Measurements from ENCODE around the gene ITPR2. TPM values are rescaled to one million over a fixed set of nuclear protein-coding genes. Genes with fewer than 3 reads are reported as not detected.

The ITPR2 gene
- total and polyA plus RNA-seq, 12 donors = 5.1 to 144 (median 66.4) TPM

DNA sequence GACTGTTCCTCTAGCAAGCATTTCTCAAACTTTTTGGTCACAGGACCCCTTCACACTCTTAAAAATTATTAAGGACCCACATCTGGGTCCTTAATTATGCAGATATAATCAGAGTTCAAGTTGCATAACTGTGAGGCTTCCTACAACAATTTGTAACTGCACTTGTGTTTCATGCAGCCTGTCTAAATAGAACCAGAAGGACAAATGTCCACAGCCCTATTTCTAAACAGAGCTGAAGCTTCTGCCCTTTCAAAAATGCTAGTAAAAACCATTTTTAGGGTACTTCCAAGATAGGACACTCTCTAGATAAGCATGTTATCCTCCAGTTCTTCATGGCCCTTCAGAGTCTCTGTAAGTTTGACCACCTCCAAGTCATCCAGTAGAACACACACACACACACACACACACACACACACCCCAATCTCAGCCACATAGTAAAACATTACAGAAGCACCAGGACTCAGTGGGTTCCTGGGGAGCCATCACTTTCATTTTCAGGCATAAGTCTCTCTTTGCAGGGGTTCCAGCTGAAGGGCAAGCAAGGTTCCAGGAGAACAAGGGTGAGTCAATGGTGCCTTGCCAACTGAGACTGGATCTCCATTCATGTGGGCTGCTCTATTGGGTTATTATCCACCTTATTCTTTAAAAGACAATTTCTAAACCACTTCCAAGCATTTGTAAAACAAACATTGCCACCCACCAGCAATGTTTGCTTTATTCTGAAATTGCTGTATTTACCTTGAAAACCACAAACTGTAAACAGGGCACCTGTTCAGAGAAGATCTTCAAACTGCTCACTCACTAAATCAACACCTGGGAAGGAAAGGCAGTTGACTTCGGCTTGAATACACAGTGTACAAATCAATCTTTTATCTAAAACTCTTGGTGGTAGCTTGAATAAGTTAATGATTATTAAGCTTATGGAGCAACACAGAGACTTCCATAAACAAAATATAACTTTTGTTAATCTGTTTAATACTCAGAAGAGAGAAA is 64.1 kb downstream of the ITPR2 start:
- no peak for DNase-seq
- no peaks in the 10 kb centered on the region for H3K27me3 ChIP-seq
- TF ChIP-seq, protein P1, sequence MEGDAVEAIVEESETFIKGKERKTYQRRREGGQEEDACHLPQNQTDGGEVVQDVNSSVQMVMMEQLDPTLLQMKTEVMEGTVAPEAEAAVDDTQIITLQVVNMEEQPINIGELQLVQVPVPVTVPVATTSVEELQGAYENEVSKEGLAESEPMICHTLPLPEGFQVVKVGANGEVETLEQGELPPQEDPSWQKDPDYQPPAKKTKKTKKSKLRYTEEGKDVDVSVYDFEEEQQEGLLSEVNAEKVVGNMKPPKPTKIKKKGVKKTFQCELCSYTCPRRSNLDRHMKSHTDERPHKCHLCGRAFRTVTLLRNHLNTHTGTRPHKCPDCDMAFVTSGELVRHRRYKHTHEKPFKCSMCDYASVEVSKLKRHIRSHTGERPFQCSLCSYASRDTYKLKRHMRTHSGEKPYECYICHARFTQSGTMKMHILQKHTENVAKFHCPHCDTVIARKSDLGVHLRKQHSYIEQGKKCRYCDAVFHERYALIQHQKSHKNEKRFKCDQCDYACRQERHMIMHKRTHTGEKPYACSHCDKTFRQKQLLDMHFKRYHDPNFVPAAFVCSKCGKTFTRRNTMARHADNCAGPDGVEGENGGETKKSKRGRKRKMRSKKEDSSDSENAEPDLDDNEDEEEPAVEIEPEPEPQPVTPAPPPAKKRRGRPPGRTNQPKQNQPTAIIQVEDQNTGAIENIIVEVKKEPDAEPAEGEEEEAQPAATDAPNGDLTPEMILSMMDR (IDR thresholded peaks at IDR 0.05) = no peak
- no peak for TF ChIP-seq POLR2A (IDR thresholded peaks at IDR 0.05)
- H3K27ac ChIP-seq = no peak overlapping the region
- no peaks in the 10 kb centered on the region for H3K9me3 ChIP-seq (replicated peaks in 1 of 3)
- H3K4me3 ChIP-seq = no peak overlapping the region
- intact Hi-C loops (cut with DNase I) = no loop called here
- WGBS, 4 donors = 85 to 100% (median 96%) methylated on average over 1 of the region's 1 CpG
- peaks cover 0 to 20% of the 10 kb centered on the region in 2 donors for H3K4me1 ChIP-seq (replicated peaks in 1 of 2)
- H3K36me3 ChIP-seq (replicated peaks in 1 of 2) = no peaks in the 10 kb centered on the region

DNA sequence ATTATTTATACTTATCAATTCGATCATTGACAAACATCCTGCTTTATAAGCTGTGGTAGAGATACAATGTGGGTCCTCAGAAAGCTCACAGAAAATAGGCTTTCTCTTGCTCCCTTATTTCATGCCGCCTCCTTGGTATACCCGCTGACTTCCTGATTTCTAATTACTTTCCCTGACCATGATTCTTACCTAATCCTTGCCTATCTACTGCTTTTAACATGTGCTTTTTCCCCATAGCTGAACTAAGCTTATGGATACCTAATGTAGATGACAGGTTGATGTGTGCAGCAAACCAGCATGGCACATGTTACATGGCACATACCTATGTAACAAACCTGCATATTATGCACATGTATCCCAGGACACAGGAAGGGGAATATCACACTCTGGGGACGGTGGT is 65.1 kb downstream of the ITPR2 start:
- TF ChIP-seq, protein P1 (IDR thresholded peaks at IDR 0.05) = no peak
- TF ChIP-seq POLR2A (IDR thresholded peaks at IDR 0.05) = no peak
- DNase-seq = no peak
- intact Hi-C loops (cut with DNase I) = no loop called here
- WGBS, 4 donors = 85 to 94% (median 92%) methylated on average over 3 to 4 of the region's 4 CpGs
- H3K4me3 ChIP-seq = no peak overlapping the region
- H3K36me3 ChIP-seq (replicated peaks in 1 of 2) = no peaks in the 10 kb centered on the region
- H3K27ac ChIP-seq = no peak overlapping the region
- H3K4me1 ChIP-seq (replicated peaks in 1 of 2) = peaks cover 0 to 9% of the 10 kb centered on the region in 2 donors
- no peaks in the 10 kb centered on the region for H3K9me3 ChIP-seq (replicated peaks in 1 of 3)
- no peaks in the 10 kb centered on the region for H3K27me3 ChIP-seq

DNA sequence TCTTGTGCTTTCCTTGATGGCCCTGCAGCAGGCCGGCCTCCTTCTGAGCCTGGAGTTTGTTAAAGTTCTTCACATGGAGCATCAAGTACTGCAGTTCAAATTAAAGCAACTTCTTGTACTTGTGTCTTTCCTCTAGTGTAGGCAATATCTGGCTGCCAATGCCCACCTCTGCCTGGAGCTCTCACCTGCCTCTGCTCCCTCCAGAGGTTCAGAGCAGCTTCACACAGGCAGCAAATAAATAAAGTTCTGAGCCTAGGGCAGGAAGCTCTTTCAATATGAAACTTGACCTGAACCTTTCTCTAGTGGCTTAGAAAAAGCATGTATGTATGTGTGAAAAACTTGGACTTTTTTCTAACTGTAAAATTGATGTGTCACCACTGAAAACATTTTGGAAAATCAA is 65.9 kb downstream of the ITPR2 start:
- 95 to 98% (median 96%) methylated on average over 1 of the region's 1 CpG for WGBS, 4 donors
- TF ChIP-seq, protein P1 (IDR thresholded peaks at IDR 0.05) = no peak

DNA sequence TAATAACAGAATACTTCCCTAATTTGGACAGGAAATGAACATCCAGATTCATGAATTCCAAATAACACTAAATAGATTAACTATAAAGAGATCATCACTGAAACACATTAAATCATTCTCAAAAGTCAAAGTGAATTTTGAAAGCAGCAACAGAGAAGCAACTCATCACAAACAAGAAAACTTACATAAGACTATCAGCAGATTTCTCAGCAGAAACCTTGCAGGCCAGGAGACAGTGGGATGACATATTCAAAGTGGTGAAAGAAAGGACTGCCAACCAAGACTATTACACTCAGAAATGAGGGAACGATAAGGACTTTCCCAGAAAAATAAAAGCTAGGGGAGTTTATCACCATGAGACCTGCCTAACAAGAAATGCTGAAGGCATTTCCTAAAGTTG is 70.8 kb downstream of the ITPR2 start:
- H3K9me3 ChIP-seq (replicated peaks in 1 of 3) = peaks cover 0 to 14% (median 5%) of the 10 kb centered on the region in 3 donors
- intact Hi-C loops (cut with DNase I) = no loop called here
- H3K36me3 ChIP-seq (replicated peaks in 1 of 2) = no peaks in the 10 kb centered on the region
- no peaks in the 10 kb centered on the region for H3K27me3 ChIP-seq
- no peaks in the 10 kb centered on the region for H3K4me1 ChIP-seq (replicated peaks in 1 of 2)
- DNase-seq = no peak
- no peak overlapping the region for H3K4me3 ChIP-seq
- H3K27ac ChIP-seq = no peak overlapping the region
- TF ChIP-seq POLR2A (IDR thresholded peaks at IDR 0.05) = no peak
- TF ChIP-seq, protein P1 (IDR thresholded peaks at IDR 0.05) = no peak
- 96 to 100% (median 99%) methylated on average over 1 of the region's 1 CpG for WGBS, 4 donors

More for the DNA sequence above, 65.9 kb downstream of the ITPR2 start:
- intact Hi-C loops (cut with DNase I) = no loop called here
- no peak for DNase-seq
- Histone ChIP-seq H3K9me3 (replicated peaks in 1 of 3) (peaks cover 0 to 4% (median under 1%) of the 10 kb centered on the region in 3 donors), H3K27ac (no peak overlapping the region), H3K36me3 (replicated peaks in 1 of 2) (no peaks in the 10 kb centered on the region), H3K4me1 (replicated peaks in 1 of 2) (peaks cover 0 to 9% of the 10 kb centered on the region in 2 donors), H3K27me3 (no peaks in the 10 kb centered on the region), H3K4me3 (no peak overlapping the region)

Data from adrenal gland (tissue), 12 donors.